ENCODE measurements around the gene ZBTB37.
A peak's percentile ranks its signal among the peaks of the same experiment; 100 is the strongest.
"Not testable (repeated sequence)": the region's sequence is repeated elsewhere in the genome, so short reads cannot be mapped to it uniquely, and the experiment has no call there.

Gene ZBTB37, protein sequence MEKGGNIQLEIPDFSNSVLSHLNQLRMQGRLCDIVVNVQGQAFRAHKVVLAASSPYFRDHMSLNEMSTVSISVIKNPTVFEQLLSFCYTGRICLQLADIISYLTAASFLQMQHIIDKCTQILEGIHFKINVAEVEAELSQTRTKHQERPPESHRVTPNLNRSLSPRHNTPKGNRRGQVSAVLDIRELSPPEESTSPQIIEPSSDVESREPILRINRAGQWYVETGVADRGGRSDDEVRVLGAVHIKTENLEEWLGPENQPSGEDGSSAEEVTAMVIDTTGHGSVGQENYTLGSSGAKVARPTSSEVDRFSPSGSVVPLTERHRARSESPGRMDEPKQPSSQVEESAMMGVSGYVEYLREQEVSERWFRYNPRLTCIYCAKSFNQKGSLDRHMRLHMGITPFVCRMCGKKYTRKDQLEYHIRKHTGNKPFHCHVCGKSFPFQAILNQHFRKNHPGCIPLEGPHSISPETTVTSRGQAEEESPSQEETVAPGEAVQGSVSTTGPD

DNA sequence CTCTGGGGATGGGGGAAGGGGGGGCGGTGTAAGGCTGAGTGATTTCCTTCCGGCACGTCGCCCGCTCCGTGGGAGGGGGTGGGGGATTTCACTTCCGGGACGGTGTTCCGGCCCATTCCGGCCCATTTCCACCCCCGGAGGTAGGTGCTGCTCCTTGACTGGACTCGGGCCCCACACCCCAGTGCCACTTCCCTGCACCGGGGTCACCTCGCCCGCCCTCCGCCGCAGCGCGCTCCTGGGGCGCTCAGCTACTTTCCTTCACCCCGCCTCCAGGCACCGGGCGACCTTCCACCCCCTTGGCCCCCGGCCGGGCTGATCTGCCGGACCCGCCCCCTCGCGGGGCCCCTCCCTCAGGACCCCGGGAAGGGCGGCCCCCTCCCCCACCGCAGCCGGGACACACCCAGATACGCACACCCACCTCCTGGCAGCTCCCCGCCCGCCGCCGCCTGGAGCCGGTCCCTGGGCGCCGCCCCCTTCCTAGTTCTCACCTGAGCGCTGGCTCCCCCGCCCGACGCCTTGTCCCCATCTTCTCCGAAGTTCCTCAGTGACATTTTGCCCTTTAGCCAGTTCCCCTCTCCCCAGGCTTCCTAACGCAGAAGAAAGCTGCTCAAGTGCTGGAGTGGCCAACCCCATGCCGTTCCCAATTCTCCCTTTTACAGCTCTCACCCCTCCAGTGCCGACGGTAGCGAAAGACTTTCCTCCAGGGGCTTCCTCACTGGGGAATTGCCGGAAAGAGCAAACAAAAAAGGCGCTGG lies at the start of gene ZBTB37:
TSS of gene ZBTB37 (plus strand) at position 115 of the 755 bp plus-strand sequence. CDS start 1,846 bp downstream, outside the sequence.
- peak; percentile 98 for DNase-seq

DNA sequence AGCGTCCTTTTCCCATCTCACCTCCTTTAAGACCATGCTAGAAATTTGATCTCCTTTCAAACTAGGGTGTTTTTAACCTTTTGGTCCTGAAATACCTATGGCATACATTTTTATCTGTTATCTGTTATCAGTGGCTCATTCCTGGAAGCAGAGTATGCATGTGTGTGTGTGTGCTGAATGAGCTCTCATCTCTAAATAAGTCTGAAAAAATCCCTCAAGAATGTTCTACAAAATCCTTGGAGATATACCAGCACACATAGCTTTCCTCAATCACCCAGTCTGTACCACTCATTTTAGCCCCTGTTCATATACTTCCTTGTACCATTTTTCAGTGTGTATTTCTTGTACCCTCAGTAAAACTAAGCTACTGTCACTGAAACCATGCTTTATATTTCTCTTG lies 49.7 kb upstream of the ZBTB37 start:
- no peak for DNase-seq

DNA sequence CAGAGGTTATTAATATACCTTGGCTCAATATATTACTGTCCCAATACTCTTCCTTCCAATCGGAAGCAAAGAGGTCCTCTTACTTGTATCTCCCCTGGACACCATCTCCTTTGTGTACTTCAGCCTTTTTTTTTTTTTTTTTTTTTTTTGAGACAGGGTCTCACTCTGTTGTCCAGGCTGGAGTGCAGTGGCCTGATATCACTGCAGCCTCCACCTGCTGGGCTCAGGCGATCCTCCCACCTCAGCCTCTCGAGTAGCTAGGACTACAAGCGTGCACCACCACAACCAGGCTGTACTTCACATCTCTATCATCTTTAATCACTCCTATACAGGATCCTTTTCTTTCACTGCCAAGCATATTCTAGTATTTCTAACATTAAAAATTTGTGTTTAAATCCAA lies 46.5 kb upstream of the ZBTB37 start:
- DNase-seq: no peak

DNA sequence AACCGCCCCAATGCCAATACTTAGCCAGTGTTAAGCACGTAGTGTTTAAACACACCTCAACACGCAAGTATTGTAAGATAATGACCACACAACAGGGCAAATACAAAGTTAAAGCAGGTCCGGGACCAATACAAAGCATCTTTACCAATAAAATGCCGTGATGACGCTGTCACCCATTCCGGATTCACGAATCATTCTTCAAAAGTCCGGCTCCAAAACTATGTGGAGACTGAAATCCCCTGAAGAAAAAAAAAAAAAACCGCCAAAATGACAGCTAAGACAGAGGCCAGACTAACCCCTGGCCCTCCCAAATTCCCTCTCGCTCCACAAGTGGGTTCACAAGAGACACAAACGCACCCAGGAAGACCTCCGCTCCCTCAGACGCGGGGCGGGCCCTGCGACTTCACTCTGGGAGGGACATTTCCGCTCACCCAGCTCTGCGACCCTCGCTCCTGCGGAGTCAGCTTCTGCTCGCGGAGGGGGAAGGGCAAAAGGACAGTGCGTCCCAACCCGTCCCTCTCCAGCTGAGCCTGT lies 44.3 kb upstream of the ZBTB37 start:
- no peak for DNase-seq

DNA sequence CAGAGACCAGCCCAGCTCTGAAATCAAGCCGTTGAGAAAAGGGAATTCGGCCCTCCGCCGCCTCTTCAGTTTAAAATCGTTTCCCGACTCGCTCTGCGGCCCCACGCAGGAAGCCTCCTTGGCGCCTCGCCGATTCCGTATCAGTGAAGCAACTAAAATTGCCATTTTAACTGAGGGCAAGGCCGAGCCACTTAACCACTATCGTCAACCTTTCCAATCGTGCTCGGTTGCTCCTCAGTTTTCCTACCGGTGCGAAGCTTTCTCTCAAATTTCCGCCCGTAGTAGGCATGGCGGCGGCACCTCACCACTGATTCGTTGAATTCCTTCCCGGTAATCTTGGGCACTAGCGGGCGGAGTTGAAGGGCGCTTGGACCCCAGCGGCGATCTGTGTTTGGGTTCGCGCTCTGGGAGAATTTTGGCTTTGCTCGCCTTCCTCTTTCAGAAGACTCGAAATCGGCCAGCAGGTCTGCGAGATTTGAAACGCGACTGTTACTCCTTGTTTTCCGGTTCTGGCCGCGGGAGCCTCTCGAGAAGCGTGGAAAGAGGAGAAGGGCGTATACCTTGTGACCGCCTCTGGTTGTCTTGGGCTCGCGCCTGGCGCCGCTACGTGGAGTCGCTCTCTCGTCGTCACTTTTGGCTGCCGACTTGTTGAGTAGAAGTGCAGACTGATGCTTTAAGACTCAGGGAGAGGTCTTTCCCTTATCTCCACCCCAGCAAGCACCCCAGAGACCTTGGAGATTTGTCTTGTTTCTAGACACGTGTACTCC lies 43.7 kb upstream of the ZBTB37 start, which contains the start of the genes CENPL and DARS2:
TSS of gene CENPL (minus strand) at position 569 of the 767 bp plus-strand sequence. CDS start 13,584 bp downstream, outside the sequence.
TSS of gene DARS2 (plus strand) at position 359 of the 767 bp plus-strand sequence. CDS start 557 bp downstream, outside the sequence.
- DNase-seq: peak; percentile 98

DNA sequence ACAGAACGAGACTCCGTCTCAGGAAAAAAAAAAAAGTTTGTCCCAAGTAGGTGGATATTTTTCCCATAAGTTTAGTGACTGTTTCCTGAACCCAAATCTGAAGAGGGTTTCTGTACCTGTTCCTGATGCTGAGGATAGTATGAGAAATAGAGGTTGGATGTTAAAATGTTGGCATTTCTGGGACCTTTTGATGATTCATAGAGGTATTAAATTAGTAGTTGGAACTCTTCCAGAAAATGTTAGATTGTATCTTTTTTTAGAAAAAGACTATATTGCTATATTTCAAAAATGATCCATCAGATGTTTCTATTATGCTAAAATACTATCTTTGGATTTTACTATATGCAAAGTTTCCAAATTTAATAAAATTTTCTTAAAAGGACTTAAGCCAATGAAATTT lies 40.6 kb upstream of the ZBTB37 start:
- no peak for DNase-seq

DNA sequence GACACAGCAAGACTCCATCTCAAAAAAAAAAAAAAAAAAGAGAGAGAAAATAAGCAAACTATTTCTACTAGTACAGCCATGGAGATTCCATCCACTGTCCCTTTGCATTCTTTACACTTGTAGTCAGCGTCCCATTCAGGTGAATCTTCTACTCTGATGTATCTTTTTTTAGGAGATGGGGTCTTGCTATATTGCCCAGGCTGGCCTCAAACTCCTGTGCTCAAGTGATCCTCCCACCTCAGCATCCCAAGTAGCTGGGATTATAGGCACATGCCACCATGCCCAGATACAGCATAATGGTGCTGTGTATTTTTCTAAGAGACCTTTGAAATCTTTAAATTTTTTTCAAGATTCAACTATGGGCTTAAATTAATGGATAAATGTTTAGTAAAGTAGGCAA lies 35.4 kb upstream of the ZBTB37 start:
- no peak for DNase-seq

DNA sequence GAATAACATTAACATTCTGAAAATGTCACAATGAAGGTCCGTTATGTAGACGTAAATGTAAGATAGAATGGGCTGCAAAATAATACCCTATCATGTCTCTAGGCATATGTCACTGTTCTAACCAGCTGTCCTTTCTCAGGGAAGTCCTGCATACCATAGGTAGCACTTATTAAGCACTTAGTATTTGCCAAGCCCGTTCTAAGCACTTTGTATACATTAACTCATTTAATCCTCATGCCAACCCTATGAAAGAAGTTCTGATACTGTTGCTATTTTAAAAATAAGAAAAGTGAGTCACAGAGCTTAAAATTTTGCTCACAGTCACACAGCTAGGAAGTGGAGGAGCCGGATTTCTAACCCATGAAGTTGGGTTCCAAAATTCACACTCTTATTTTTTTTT lies 16.1 kb upstream of the ZBTB37 start:
- DNase-seq: no peak

DNA sequence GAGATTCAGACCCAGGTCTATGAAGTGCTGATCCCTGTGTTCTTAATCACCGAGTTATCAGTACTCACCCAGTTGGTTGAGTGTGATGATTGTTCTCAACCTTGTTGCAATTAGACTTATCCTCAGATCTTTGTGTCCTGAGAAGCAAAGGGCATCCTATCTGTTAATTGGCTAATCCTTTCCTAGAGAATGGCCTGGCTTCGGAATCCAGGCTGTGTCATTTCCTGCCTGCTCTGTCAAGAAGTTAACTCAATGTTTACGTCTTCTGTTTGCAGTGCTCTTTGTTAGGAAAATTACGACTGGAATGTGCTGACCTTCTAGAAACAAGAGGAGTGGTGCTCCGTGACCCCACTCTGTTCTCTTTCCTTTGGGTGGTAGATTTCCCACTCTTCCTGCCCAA lies 15.1 kb upstream of the ZBTB37 start:
- no peak for DNase-seq

DNA sequence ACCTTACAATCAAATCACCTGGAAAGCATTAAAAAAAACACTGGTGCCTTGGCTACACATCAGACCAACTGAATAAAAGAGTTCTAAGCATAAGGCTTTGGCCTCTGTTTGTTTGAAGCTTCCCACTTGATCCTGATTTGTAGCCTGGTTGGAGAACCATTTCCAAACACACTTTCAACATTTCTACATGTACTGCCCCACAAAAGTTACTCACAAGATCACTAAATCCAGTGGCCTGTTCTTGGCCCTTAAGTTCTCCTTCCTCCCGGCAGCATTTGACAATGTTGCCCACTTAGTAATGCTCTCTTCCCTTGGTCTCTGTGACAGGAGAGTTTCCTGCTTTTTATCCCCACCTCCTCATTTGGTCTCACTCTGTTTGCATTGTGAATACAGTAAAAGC lies 12.2 kb upstream of the ZBTB37 start:
- DNase-seq: no peak

DNA sequence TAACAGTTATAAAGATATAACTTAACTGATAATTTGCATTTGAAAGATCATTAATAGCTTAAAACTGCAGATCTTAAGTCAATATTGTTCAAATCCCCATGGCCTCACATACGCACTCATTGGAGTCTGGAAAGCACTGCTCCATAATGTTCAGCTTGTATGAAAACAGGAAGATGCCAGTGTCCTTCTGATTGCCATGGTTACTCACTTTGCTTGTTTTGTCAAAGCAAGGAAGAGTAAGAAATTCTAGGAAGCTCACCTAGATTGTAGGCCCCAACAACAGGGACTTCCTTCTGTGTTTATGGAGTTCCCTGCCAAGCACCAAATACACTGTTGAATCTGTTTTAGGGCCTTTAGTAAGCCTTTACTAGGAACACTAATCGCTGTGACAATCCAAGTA lies 11.3 kb upstream of the ZBTB37 start:
- no peak for DNase-seq

DNA sequence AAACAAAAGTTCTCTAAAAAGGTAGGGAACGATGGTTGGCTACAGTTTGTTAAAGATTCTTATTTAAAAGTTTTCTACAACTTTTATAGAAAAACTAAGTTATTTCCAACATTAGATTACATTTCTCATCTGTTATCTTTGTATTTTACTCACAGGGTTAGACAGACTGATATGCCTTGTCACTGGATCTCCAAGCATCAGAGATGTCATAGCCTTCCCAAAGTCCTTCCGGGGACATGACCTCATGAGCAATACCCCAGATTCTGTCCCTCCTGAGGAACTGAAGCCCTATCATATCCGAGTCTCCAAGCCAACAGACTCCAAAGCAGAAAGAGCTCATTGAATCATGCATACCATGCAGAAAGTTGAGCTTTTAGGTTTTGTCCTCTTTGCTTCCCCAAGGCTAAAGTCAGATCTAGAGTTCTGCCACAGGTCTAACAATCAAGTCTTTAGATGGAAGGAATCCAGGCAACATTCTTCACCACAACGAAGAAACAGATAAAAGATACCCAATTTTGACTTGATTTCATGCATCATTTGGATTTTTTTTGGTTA lies 10.7 kb upstream of the ZBTB37 start:
- no peak for DNase-seq

DNA sequence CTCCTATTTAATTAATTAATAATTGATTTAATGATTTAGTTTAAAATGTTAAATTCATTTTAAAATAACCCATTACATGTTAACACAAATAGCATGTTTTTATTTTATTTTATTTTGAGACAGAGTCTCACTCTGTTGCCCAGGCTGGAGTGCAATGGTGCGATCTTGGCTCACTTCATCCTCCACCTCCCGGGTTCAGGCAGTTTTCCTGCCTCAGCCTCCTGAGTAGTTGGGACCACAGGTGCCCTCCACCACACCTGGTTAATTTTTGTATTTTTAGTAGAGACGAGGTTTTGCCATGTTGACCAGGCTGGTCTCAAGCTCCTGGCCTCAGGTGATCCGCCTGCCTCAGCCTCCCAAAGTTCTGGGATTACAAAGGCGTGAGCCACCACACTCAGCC lies 8.6 kb upstream of the ZBTB37 start:
- DNase-seq: not testable (repeated sequence)

DNA sequence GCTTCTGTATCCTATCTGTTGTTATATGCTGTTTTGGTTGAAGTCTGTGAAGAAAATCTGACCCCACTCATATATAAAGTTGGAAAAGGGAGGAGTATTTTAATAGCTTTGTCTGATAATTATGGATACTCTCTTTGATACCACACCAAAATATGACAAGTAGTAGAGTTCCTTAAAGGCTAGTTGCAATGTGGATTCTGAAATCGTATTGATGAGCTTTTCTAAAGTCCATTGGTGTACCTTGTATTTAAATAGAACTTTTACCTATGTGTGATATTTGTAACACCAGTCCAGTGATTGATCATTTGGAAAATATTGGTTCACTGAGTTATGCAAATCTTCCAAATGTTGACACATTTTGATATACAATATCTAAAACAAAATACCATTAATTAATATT lies 8.1 kb upstream of the ZBTB37 start:
- no peak for DNase-seq

DNA sequence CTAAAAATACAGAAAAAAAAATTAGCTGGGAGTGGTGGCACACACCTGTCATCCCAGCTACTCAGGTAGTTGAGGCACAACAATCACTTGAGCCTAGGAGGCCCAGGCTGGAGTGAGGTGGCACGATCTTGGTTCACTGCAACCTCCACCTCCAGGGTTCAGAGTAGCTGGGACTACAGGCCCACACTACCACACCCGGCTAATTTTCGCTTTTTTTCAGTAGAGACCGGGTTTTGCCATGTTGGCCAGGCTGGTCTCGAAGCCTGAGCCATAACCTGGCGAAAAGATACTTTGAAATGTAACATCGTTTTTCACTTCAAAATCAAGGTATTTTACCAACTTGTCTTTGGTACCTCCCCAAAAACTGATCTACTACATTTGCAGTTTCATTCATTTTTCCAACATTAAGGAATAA lies 6.4 kb upstream of the ZBTB37 start:
- DNase-seq: peak; percentile 28

DNA sequence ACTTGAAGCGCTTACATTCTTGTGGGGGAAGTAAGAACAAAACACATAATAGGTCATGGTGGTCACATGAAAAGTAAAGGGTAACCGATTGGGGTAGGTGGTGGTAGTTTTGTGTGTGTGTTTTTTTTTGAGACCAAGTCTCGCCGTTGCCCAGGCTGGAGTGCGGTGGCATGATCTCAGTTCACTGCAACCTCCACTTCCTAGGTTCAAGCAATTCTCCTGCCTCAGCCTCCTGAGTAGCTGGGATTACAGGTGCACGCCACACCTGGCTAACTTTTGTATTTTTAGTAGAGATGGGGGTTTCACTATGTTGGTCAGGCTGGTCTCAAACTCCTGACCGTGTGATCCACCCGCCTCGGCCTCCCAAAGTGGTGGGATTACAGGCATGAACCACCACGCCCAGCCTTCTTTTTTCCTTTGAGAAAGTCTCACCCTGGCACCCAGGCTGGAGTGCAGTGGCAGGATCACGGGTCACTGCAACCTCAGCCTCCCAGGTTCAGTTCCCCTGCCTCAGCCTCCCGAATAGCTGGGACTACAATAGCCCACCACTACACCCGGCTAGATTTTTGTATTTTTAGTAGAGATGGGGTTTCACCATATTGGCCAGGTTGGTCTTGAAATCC lies 5.9 kb upstream of the ZBTB37 start:
- DNase-seq: peak; percentile 26

DNA sequence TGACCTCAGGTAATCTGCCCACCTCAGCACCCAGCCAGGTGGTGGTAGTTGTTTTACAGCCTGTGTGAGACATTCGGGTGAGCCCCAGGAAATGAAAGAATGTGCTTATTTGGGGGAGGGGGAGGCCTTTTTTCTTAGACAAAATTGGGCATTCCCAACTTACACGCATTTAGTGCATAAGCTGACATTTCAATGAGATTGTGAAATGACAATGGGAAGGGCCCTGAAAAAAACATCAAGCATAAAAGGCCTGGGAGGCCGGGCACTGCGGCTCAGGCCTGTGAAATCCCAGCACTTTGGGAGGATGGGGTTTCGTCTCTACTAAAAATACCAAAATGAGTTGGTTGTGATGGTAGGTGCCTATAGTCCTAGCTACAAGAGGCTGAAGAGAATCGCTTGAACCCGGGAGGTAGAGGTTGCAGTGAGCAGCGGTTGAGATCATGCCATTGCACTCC lies 5.4 kb upstream of the ZBTB37 start:
- DNase-seq: peak; percentile 24

DNA sequence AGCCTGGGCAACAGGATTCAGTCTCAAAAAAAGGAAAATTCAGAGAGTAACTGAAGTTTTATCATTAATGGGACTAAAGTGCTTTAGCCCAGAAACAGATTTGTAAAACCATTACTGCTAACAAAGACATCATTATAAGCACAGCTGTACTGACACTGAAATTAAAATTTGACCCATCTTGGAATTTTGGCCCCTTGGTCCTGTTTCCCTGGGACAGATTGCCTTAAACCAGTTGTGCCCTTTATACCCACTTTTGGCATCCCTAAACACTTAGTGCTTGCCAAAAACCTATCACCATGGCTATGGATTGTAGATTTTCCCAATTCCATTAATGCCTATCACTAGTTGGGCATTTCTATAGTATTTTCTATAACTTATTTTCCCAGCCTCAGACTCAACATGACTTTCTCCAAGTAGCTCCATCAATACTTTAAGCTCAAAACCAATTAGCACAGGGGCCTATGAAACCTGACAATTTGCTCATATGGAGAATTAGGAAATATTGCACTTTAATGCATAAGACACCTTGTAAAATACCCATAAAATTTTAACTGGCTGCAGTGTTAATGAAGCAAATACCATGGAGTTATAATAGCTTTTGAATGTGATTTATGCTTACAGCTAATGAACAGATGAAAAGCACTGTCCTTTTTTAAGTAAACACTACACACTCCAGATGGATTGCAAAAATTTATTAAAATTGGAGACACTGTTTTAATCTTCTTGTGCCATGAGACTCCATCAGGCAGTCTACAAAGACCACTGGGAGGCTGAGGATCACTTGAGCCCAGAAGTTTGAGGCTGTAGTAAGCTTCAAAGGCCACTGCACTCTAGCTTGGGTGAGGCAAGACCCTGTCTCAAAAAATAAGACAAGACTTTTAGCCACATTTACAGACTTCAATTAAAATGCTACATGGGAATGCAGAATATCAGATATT lies 4.7 kb upstream of the ZBTB37 start:
- DNase-seq: no peak

DNA sequence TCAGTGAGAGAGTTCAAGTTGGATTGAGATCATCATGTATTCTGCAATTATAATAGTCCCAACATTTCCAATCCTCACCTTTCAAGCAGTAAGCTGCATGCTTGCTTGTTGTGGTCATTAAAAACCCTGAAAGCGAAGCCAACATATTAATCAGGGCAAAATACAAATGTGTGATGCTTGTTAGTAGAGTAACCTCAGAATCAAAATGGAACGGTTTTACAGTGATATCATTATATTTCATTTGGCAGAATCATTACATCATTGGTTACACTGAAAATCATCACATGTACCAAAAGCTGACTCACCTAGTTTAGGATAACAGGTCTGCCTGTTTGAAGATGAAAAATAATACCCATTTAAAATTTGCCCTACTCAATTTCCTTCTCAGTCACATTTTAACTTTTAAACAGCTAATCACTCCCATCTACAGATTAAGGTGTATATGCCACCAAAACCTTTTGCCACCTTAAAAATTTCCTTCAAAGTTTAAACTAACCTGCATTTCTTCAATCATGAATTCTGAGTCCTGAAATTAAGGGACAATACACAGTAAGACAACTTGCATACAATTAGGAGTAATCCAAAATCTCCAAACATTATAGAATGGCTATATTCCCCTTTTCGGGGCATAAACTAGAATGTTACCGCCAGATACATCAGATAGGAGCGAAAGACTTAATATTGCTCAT lies 3.9 kb upstream of the ZBTB37 start:
- no peak for DNase-seq

All from RPMI8226 (cell line).